Measurements from ENCODE around the gene FLT1.

FLT1 gene

GRCh38 chr13:28392896-28393505 lies 101.9 kb downstream of the FLT1 start:
- no peak for TF ChIP-seq CTCF (IDR thresholded peaks at IDR 0.05)
- no peak for TF ChIP-seq ZFX (IDR thresholded peaks at IDR 0.05; ENCODE audit: borderline replicate concordance)
- no peak overlapping the region for H3K27ac ChIP-seq

- H3K27ac ChIP-seq: no peak overlapping the region
- TF ChIP-seq CTCF (IDR thresholded peaks at IDR 0.05) (no peak), ZFX (IDR thresholded peaks at IDR 0.05; ENCODE audit: borderline replicate concordance) (no peak)
These were observed 102.5 kb downstream of the FLT1 start for GRCh38 chr13:28392428-28392827.

- H3K27ac ChIP-seq: no peak overlapping the region
- TF ChIP-seq ZFX (IDR thresholded peaks at IDR 0.05; ENCODE audit: borderline replicate concordance): no peak
These were observed 107.0 kb downstream of the FLT1 start for GRCh38 chr13:28387740-28388501.

GRCh38 chr13:28385362-28385761 lies 109.6 kb downstream of the FLT1 start:
- H3K27ac ChIP-seq: no peak overlapping the region
- TF ChIP-seq CTCF (IDR thresholded peaks at IDR 0.05) (no peak), ZFX (IDR thresholded peaks at IDR 0.05; ENCODE audit: borderline replicate concordance) (no peak)

GRCh38 chr13:28384789-28385188 lies 110.1 kb downstream of the FLT1 start:
- no peak for TF ChIP-seq ZFX (IDR thresholded peaks at IDR 0.05; ENCODE audit: borderline replicate concordance)
- no peak for TF ChIP-seq CTCF (IDR thresholded peaks at IDR 0.05)
- no peak overlapping the region for H3K27ac ChIP-seq

GRCh38 chr13:28380319-28380718 lies 114.6 kb downstream of the FLT1 start:
- TF ChIP-seq ZFX (IDR thresholded peaks at IDR 0.05; ENCODE audit: borderline replicate concordance) (no peak), CTCF (IDR thresholded peaks at IDR 0.05) (no peak)
- no peak overlapping the region for H3K27ac ChIP-seq

GRCh38 chr13:28379371-28380083 lies 115.4 kb downstream of the FLT1 start:
- TF ChIP-seq ZFX (IDR thresholded peaks at IDR 0.05; ENCODE audit: borderline replicate concordance) (no peak), CTCF (IDR thresholded peaks at IDR 0.05) (no peak)
- H3K27ac ChIP-seq: no peak overlapping the region

Measured in 22Rv1 (cell line).